Measurements from ENCODE around the gene PDE4B.

Gene PDE4B

GRCh38 chr1:66285618-66286270 lies 493.0 kb downstream of the PDE4B start:
- no peak for DNase-seq (ENCODE audit: low read depth)

GRCh38 chr1:66286307-66286706 lies 493.6 kb downstream of the PDE4B start:
- no peak for DNase-seq (ENCODE audit: low read depth)

DNA sequence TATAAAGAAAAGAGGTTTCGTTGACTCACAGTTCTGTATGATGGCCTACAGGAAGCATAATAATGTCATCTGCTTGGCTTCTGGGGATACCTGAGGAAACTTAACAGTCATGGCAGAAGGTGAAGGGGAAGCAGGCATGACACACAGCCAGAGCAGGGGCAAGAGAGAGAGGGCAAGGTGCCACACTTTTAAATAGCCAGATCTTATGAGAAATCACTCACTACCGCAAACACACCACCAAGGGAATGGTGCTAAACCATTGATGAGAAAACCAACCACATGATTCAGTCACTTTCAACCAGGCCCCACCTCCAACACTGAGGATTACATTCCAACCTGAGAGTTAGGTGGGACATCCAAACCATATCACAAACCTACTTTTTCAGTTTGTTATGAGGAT lies 495.4 kb downstream of the PDE4B start:
- no peak for DNase-seq (ENCODE audit: low read depth)

GRCh38 chr1:66290761-66291530 lies 498.3 kb downstream of the PDE4B start:
- DNase-seq (ENCODE audit: low read depth), result no peak

- DNase-seq (ENCODE audit: low read depth), result no peak
Observed at GRCh38 chr1:66291531-66291864, 498.8 kb downstream of the PDE4B start.

GRCh38 chr1:66292305-66292704 lies 499.6 kb downstream of the PDE4B start:
- DNase-seq (ENCODE audit: low read depth), result no peak

DNA sequence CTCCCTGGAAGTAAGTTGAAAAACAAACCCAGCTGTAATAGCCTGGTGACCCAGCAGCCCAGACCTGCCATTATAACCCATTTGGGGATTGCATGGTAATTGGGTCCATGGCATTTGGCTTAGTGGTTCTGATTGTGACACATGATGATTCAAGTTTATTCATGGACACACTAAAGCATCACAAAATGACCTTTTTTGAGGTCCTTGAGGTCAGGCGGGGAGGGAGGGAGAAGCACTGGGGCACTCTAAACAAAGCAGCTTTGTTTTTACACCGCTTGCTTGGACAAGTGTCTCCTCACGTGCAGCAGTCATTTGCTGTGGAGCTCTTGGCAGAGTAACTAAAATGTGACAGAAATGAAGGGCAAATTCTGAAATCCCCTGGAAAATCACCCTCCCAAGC lies 500.2 kb downstream of the PDE4B start:
- no peak for DNase-seq (ENCODE audit: low read depth)

DNA sequence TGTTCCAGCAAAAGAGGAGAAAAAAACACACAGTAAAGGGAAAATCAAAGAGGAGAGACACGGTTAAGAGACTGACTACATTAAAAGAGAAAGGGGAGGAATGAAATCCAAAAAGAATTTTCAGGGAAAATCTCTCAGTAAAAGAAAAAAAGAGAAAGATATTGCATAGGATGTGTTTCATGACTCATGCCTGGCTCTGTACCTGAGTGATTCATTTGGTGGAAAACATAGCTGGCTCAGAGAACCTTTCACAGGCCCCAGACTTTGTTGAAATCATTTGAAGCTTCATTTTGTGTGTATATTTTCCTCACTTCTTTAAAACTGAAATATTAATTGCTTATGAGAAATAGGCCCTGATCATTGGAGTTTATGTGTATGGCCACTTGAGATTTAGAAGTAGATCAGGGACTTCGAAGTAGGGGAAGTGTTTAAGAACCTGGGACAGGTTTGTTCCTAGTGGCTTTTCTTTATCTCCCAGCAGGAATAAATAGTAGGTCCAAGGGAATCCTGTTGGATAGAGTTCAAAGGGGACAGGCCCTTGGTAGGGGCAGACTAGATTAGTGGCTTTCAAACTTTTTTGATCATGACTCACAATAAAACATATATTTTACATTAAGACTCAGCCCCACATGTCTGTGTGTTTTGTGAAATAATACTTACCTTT lies 502.1 kb downstream of the PDE4B start:
- no peak for DNase-seq (ENCODE audit: low read depth)

- no peak for DNase-seq (ENCODE audit: low read depth)
Observed at GRCh38 chr1:66295803-66296202, 503.1 kb downstream of the PDE4B start.

DNA sequence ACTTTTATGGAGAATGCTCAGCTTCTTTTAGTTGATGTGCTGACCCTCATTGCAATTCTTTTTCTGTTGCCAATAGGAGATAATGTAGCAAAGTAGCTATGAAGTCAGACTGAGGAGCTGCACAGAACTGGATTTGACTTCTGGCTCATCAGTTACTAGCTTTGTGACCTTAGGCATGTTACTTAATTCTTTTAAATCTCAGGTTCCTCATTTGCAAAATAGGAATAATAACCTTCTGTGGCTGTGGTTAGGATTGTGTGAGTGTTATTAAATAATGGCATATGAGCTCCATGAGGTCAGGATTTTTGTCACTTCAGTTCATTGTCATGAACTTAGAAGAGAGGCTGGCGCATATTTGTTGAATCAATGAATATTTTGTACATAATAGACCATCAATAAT lies 503.7 kb downstream of the PDE4B start:
- no peak for DNase-seq (ENCODE audit: low read depth)

DNA sequence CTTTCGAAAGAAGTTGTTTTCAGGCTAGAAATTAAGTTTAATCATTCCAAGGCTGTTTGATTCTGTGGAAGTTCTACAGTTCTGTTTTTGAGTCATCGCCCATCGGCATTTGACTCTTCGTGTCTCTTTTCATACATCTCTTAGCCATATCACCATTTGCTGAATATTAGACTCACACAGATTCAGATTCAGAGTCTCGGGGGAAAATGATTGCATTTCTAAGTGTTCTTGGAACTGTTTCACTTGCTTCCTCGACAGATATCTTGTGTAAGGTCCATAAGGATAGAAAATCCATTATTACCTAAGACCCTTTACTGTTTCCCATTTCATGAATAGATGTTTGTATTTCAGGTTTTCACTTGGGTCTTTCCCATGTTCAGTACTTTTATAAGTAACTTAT lies 504.3 kb downstream of the PDE4B start:
- DNase-seq (ENCODE audit: low read depth), result no peak

- DNase-seq (ENCODE audit: low read depth), result no peak
Observed at GRCh38 chr1:66298464-66298863, 505.8 kb downstream of the PDE4B start.

GRCh38 chr1:66300280-66300971 lies 507.7 kb downstream of the PDE4B start:
- no peak for DNase-seq (ENCODE audit: low read depth)

DNA sequence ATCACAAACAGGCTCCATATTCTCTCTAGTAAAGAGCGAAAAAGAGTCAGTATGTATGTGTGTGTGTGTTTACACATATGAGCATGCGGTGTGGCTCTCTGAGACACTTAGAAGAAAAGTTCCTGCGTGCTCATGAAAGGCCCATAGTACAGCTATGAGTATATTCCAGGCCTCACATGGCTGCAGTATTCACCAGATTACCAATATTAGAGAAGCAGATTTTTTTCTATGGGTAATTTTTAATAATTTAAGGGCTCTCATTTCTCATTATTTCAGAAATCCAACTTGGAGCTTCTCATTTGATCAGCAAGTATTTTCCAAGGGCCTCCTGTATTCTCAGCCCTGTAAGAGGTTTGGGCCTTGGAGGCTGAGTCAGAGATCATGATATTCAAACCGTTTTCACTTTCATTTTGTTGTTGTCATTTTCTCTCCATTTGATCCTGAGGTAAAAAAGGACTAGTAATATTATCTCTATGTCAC lies 508.3 kb downstream of the PDE4B start:
- DNase-seq (ENCODE audit: low read depth), result no peak

DNA sequence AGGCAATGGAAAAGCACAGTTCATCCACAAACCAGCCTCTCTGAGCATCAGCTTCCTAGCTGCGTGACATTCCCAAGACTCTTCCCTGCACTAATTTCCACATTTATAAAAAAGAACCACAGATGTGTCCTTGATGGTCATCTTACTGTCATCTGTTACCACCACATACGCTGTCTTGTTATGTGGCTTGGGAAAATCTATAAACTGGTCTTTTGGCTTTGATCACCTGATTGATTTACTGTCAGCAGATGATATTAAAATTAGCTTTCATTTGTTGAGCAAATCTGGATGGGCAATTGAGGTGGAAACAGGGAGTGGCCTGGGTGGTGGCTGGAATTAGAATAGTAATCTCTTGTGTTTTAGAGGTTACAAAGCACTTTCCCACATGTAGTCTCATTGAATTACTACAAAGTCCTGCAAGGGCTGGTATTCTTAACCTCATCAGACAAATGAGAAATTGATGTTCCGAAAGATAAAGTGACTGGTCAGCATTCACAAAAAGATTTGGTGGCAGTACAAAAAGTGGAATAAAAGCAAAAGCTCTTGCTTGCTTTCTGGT lies 509.6 kb downstream of the PDE4B start:
- no peak for DNase-seq (ENCODE audit: low read depth)

DNA sequence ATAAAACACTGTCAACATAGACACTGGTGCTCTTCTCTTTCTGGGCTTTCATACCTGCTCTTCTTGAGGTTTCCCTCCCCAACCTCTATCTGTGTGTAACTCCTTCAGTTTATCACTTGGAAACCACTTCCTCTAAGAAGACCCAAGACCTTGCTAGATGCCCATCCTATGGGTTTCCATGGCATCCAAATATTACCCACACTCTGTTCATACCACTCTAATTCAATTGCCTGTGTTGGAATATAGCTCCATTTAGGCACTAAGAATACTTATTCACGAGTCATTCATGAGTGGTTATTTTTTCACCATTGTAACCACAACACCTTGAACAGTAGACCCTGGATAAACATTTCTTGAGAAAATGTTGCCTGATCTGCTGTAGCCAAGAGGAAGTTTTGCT lies 510.1 kb downstream of the PDE4B start:
- DNase-seq (ENCODE audit: low read depth), result no peak

DNA sequence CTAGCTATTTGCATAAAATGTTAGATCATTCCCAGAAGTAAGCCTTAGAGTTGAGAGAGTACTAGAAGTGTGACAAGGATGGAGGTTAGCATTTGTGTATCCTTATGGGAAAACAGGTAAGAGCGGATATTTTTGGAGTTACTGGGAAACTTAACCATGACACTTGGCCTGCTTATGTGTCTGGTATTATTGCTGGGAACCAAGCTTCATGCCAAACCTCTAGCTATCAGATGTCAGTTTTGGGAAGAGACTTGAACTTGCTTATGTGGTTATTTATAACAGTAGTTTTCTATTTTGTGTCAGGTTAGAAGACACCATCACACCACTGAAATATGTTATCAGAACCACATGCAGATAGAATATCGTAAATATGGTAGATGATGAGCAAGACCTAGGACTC lies 511.0 kb downstream of the PDE4B start:
- DNase-seq (ENCODE audit: low read depth), result no peak

GRCh38 chr1:66304128-66304527 lies 511.4 kb downstream of the PDE4B start:
- DNase-seq (ENCODE audit: low read depth), result no peak

DNA sequence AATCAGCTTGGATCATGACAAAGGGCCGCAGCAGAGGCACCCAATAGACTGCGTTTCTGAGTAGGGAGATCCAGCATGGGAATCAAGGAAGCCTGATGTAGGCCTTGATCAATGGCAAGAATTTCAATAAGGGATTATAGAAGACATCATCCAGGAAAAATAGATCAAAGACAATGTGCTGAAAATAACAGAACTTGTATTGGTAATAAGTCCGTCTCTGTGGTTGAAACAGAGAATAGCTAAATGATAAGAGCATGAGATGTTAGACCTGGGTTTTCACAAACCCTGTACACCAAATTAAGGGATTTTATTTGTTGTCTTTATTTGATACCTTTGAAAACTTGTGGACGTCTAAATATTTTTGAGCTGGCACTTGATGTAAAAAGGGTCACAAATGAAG lies 513.2 kb downstream of the PDE4B start:
- no peak for DNase-seq (ENCODE audit: low read depth)

DNA sequence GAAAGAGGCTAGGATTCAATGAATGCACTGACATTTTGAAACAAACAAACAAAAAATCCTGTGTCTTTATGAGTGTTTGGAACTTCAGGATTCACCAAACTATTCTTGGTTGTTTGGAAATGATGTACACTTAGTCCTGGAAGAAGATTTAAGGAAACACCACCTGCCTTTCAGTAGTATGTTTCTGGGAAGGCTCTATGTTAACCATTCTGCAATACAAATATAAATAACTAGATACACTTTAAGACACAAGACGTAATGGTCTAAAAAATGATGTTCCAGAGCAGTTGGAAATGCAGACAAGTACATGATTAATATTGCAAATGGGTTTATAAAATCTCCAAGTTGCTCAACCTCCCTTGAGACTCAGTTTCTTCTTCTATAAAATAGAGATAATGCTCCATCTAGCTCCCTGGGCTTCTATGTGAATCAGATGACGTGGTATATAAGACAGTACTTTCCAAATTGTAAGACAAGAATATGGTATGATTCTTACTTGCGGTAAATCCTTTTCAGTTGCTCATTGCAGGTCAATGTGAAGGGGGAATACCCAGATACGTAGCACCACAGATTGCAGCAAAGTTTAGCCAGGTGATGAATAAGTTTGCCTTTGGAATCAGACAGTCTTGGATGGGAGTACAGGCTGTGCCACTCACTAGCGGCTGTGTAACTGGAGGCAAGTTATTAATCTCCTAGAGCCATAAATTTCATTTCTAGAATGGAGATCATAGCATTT lies 516.5 kb downstream of the PDE4B start:
- DNase-seq (ENCODE audit: low read depth), result no peak

GRCh38 chr1:66311092-66311491 lies 518.4 kb downstream of the PDE4B start:
- DNase-seq (ENCODE audit: low read depth), result no peak

DNA sequence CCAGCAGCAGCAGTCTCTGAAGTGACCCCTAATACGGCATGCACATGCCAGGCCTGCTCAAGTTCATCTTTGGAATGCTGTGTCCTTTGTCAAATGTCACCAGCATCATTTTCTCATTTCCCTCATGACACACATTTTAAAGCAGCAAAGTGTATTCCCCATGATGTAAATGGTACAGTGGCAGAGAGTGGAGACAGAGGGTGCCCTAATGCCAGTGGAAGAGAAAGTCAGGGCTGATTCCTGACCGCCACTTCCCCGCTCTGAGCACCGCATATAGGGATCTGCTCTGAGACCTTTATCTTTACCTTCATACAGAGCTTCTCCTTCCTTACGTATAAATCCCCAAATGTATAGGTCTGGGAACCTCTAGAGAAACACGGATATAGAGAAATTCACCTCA lies 518.9 kb downstream of the PDE4B start:
- DNase-seq (ENCODE audit: low read depth), result no peak
